Esophagus muscularis mucosa (tissue), 4 donors: Measurements from ENCODE around the gene EPHA6. TPM values are rescaled to one million over a fixed set of nuclear protein-coding genes. Genes with fewer than 3 reads are reported as not detected.

Experiments used
- DNase-seq: peaks from one replicate; pipeline ENCODE4 v3.0.0-alpha.2; 2017; ENCODE audit errors: extremely low spot score
- H3K27ac ChIP-seq, 4 donors: fragments of 200-600 bp; sonication (generic); replicated peaks in 1 of 4; 1 replicate in 3 of 4; 2 replicates in 1 of 4; pipeline ENCODE4 v1.5.1; 2016 to 2019; ENCODE audit warnings: mild to moderate bottlenecking in 1 of 4
- H3K27me3 ChIP-seq, 4 donors: fragments of 200-600 bp; sonication (generic); one replicate each; pipeline versions ENCODE4 v1.5.1 to v1.6.0; 2016 to 2019
- H3K36me3 ChIP-seq, 4 donors: fragments of 200-600 bp; sonication (generic); one replicate each; pipeline ENCODE4 v1.5.1; 2016 to 2019
- H3K4me1 ChIP-seq, 4 donors: fragments of 200-600 bp; sonication (generic); one replicate each; pipeline ENCODE4 v1.5.1; 2016 to 2019
- H3K4me3 ChIP-seq, 4 donors: fragments of 200-600 bp; sonication (generic); 1 replicate in 2 of 4; 2 replicates in 2 of 4; pipeline ENCODE4 v1.5.1; 2016 to 2019; ENCODE audit warnings: mild to moderate bottlenecking in 4 of 4, moderate library complexity in 1 of 4
- H3K9me3 ChIP-seq, 4 donors: fragments of 200-600 bp; sonication (generic); 1 replicate in 3 of 4; 2 replicates in 1 of 4; pipeline ENCODE4 v1.5.1; 2016 to 2019
- CTCF ChIP-seq, 3 experiments: fragments of 200-600 bp in 2 of 3; fragments of 450-650 bp in 1 of 3; sonication (generic) in 2 of 3; IDR thresholded peaks; one replicate each; pipeline ENCODE4 v1.5.1; 2017 to 2019; ENCODE audit warnings: antibody characterized with exemption in 3 of 3, mild to moderate bottlenecking in 2 of 3, moderate library complexity in 1 of 3
- EP300 ChIP-seq: sonication (generic); formaldehyde crosslinking; IDR thresholded peaks from one replicate; pipeline ENCODE4 v1.6.1; 2017; ENCODE audit warnings: antibody characterized with exemption
- POLR2A ChIP-seq: fragments of 450-650 bp; IDR thresholded peaks from one replicate; pipeline ENCODE4 v1.6.1; 2017; ENCODE audit warnings: antibody characterized with exemption, moderate library complexity, mild to moderate bottlenecking, low read depth
- POLR2AphosphoS5 ChIP-seq, 2 donors: sonication (generic); formaldehyde crosslinking; IDR thresholded peaks; one replicate each; pipeline ENCODE4 v1.6.1; 2017; ENCODE audit warnings: antibody characterized with exemption in 2 of 2
- WGBS: methylation state at CpG from one replicate; pipeline ENCODE4 v1.1.5; 2018; 5-methylcytosine and 5-hydroxymethylcytosine counted together
- intact Hi-C: fragments of 100-400 bp; cut with DNase I; formaldehyde crosslinking; loops from one replicate; pipeline ENCODE4 v1.15.1; 2023
- total RNA-seq, 4 donors: library from RNA; depleted of rRNA; stranded (reverse); fragments of >200 nt; gene quantifications; one replicate each; pipeline versions ENCODE4 v1.1.0 to v1.2.1, GENCODE V29; 2016

Gene EPHA6
- total RNA-seq, 4 donors from 2014 or later, result 1.8 to 8.3 (median 4.2) TPM

- Histone ChIP-seq H3K9me3 (no peaks in the 10 kb centered on the region), H3K27me3 (no peaks in the 10 kb centered on the region)
- intact Hi-C loops, result no loop called here
Observed at GRCh38 chr3:97070302-97070701, 255.9 kb downstream of the EPHA6 start.

GRCh38 chr3:97074546-97074945 lies 260.2 kb downstream of the EPHA6 start:
- TF ChIP-seq POLR2A (no peak), CTCF (IDR thresholded peaks at IDR 0.05) (no peak), EP300 (no peak), POLR2AphosphoS5 (IDR thresholded peaks at IDR 0.05) (no peak)
- Histone ChIP-seq H3K4me1 (no peaks in the 10 kb centered on the region), H3K9me3 (no peaks in the 10 kb centered on the region), H3K36me3 (no peaks in the 10 kb centered on the region), H3K4me3 (no peak overlapping the region), H3K27ac (no peak overlapping the region), H3K27me3 (no peaks in the 10 kb centered on the region)
- DNase-seq, result no peak
- intact Hi-C loops, result no loop called here
- WGBS, result 72% methylated on average over 2 of the region's 2 CpGs

More at GRCh38 chr3:97070302-97070701, 255.9 kb downstream of the EPHA6 start:
- Histone ChIP-seq H3K4me3 (no peak overlapping the region), H3K4me1 (no peaks in the 10 kb centered on the region), H3K36me3 (no peaks in the 10 kb centered on the region), H3K27ac (no peak overlapping the region)
- TF ChIP-seq POLR2A (no peak), POLR2AphosphoS5 (IDR thresholded peaks at IDR 0.05) (no peak), CTCF (IDR thresholded peaks at IDR 0.05) (no peak), EP300 (no peak)
- no peak for DNase-seq

GRCh38 chr3:97076673-97077072 lies 262.3 kb downstream of the EPHA6 start:
- Histone ChIP-seq H3K9me3 (no peaks in the 10 kb centered on the region), H3K27me3 (no peaks in the 10 kb centered on the region), H3K27ac (no peak overlapping the region), H3K36me3 (no peaks in the 10 kb centered on the region), H3K4me3 (no peak overlapping the region), H3K4me1 (no peaks in the 10 kb centered on the region)
- no peak for DNase-seq
- intact Hi-C loops, result no loop called here
- WGBS, result 53% methylated on average over 2 of the region's 2 CpGs
- no peak for TF ChIP-seq POLR2AphosphoS5 (IDR thresholded peaks at IDR 0.05)
- no peak for TF ChIP-seq POLR2A
- TF ChIP-seq CTCF (IDR thresholded peaks at IDR 0.05), result no peak
- TF ChIP-seq EP300, result no peak

- WGBS, result 76% methylated on average over 2 of the region's 2 CpGs
- Histone ChIP-seq H3K36me3 (no peaks in the 10 kb centered on the region), H3K4me1 (no peaks in the 10 kb centered on the region), H3K27me3 (no peaks in the 10 kb centered on the region), H3K27ac (no peak overlapping the region), H3K4me3 (no peak overlapping the region), H3K9me3 (no peaks in the 10 kb centered on the region)
- TF ChIP-seq EP300, result no peak
- no peak for TF ChIP-seq POLR2A
- TF ChIP-seq POLR2AphosphoS5 (IDR thresholded peaks at IDR 0.05), result no peak
- DNase-seq, result no peak
- intact Hi-C loops, result no loop called here
Observed at GRCh38 chr3:97089621-97090020, 275.2 kb downstream of the EPHA6 start.

- Histone ChIP-seq H3K27me3 (no peaks in the 10 kb centered on the region), H3K27ac (no peak overlapping the region), H3K36me3 (no peaks in the 10 kb centered on the region), H3K4me3 (no peak overlapping the region), H3K4me1 (no peaks in the 10 kb centered on the region), H3K9me3 (no peaks in the 10 kb centered on the region)
- no peak for DNase-seq
- TF ChIP-seq EP300 (no peak), POLR2AphosphoS5 (IDR thresholded peaks at IDR 0.05) (no peak), CTCF (IDR thresholded peaks at IDR 0.05) (no peak), POLR2A (no peak)
- intact Hi-C loops, result no loop called here
Observed at GRCh38 chr3:97102641-97103040, 288.2 kb downstream of the EPHA6 start.
